ENCODE results near the gene MMP14.

- TF ChIP-seq, protein P1, sequence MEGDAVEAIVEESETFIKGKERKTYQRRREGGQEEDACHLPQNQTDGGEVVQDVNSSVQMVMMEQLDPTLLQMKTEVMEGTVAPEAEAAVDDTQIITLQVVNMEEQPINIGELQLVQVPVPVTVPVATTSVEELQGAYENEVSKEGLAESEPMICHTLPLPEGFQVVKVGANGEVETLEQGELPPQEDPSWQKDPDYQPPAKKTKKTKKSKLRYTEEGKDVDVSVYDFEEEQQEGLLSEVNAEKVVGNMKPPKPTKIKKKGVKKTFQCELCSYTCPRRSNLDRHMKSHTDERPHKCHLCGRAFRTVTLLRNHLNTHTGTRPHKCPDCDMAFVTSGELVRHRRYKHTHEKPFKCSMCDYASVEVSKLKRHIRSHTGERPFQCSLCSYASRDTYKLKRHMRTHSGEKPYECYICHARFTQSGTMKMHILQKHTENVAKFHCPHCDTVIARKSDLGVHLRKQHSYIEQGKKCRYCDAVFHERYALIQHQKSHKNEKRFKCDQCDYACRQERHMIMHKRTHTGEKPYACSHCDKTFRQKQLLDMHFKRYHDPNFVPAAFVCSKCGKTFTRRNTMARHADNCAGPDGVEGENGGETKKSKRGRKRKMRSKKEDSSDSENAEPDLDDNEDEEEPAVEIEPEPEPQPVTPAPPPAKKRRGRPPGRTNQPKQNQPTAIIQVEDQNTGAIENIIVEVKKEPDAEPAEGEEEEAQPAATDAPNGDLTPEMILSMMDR (conservative IDR thresholded peaks at IDR 0.05 in 1 of 2, IDR thresholded peaks at IDR 0.05 in 1 of 2; ENCODE audit: extremely low read depth in 1 of 2, insufficient read depth in 1 of 2, low read depth in 1 of 2, low read length in 2 of 2) = no peak
- no peak for TF ChIP-seq EZH2 (IDR thresholded peaks at IDR 0.05; ENCODE audit: borderline replicate concordance, low read length)
Measured at GRCh38 chr14:22842211-22843122, 6.1 kb downstream of the MMP14 start.

All from mammary epithelial cell (primary cell).